Measurements from ENCODE around the gene ATP6V1A. TPM values are rescaled to one million over a fixed set of nuclear protein-coding genes. Genes with fewer than 3 reads are reported as not detected.

Gene ATP6V1A
- 10 to 100 TPM; 23.0 to 38.8 (median 26.1) TPM for total RNA-seq

GRCh38 chr3:113746548-113747282 is at the start of gene ATP6V1A:
Gene ATP6V1A, plus strand, starts transcription at chr3:113747035. Its CDS starts 31,719 bp downstream, at chr3:113778754.
- H3K4me3 ChIP-seq = peak within 1 kb of the TSS; percentile 79 to 83
- ATAC-seq = peak; percentile 87
- no peaks in the 10 kb centered on the region for H3K27me3 ChIP-seq
- WGBS, 2 donors (ENCODE audit: low coverage in 1 of 2) = 0 to 1% methylated on average over 4 to 17 of the region's 34 CpGs
- TF ChIP-seq, protein P1, sequence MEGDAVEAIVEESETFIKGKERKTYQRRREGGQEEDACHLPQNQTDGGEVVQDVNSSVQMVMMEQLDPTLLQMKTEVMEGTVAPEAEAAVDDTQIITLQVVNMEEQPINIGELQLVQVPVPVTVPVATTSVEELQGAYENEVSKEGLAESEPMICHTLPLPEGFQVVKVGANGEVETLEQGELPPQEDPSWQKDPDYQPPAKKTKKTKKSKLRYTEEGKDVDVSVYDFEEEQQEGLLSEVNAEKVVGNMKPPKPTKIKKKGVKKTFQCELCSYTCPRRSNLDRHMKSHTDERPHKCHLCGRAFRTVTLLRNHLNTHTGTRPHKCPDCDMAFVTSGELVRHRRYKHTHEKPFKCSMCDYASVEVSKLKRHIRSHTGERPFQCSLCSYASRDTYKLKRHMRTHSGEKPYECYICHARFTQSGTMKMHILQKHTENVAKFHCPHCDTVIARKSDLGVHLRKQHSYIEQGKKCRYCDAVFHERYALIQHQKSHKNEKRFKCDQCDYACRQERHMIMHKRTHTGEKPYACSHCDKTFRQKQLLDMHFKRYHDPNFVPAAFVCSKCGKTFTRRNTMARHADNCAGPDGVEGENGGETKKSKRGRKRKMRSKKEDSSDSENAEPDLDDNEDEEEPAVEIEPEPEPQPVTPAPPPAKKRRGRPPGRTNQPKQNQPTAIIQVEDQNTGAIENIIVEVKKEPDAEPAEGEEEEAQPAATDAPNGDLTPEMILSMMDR (IDR thresholded peaks at IDR 0.05) = no peak
- peak; percentile 16 for TF ChIP-seq POLR2AphosphoS5 (IDR thresholded peaks at IDR 0.05)
- no peak for TF ChIP-seq EP300 (IDR thresholded peaks at IDR 0.05)
- H3K36me3 ChIP-seq = no peaks in the 10 kb centered on the region
- no peaks in the 10 kb centered on the region for H3K9me3 ChIP-seq
- H3K27ac ChIP-seq = peak within 1 kb of the TSS; percentile 90 to 97 (median 96)
- H3K4me1 ChIP-seq = peaks cover 12 to 63% (median 18%) of the 10 kb centered on the region in 3 donors

GRCh38 chr3:113697500-113698090 is 49.2 kb upstream of the ATP6V1A start:
- WGBS, 2 donors (ENCODE audit: low coverage in 1 of 2) = 3 to 15% methylated on average over 9 to 10 of the region's 10 CpGs
- peaks cover 8 to 52% (median 8%) of the 10 kb centered on the region in 3 donors for H3K4me1 ChIP-seq
- peak overlapping the region; percentile 98 to 100 (median 100) for H3K27ac ChIP-seq
- no peaks in the 10 kb centered on the region for H3K9me3 ChIP-seq
- no peaks in the 10 kb centered on the region for H3K36me3 ChIP-seq
- no peak for ATAC-seq
- no peaks in the 10 kb centered on the region for H3K27me3 ChIP-seq
- peak overlapping the region; percentile 86 to 98 for H3K4me3 ChIP-seq
- TF ChIP-seq, protein P1 (IDR thresholded peaks at IDR 0.05) = no peak
- TF ChIP-seq POLR2AphosphoS5 (IDR thresholded peaks at IDR 0.05) = no peak
- TF ChIP-seq EP300 (IDR thresholded peaks at IDR 0.05) = no peak
- TF ChIP-seq POLR2A (IDR thresholded peaks at IDR 0.05) = no peak

DNA sequence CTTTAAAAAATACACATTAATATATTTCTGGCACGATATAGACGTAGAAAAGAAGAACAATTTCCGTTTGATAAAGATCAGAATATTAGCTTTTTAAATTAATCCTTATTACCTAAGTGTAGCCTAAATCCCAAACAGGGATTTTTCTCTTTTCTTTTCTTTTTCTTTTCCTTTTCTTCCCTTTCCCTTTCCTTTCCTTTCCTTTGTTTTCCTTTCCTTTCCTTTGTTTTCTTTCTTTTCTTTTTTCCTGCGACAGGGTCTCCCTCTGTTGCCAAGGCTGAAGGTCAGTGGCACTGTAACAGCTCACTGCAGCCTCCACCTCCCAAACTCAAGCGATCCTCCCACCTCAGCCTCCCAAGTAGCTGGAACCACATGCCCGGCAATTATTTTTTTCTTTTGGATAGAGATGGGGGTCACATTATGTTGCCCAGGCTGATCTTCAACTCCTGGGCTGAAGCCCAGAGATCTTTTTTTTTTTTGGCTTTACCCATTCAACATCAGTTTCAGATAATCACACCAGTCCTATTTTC is 48.6 kb upstream of the ATP6V1A start:
- ATAC-seq = no peak
- peak overlapping the region in 1 of 2 donors; percentile 44 for H3K4me3 ChIP-seq
- TF ChIP-seq, protein P1 (IDR thresholded peaks at IDR 0.05) = no peak
- TF ChIP-seq POLR2AphosphoS5 (IDR thresholded peaks at IDR 0.05) (no peak), EP300 (IDR thresholded peaks at IDR 0.05) (no peak), POLR2A (IDR thresholded peaks at IDR 0.05) (no peak)

GRCh38 chr3:113698956-113699355 is 47.9 kb upstream of the ATP6V1A start:
- peak overlapping the region; percentile 12 to 100 (median 88) for H3K27ac ChIP-seq
- no peaks in the 10 kb centered on the region for H3K9me3 ChIP-seq
- H3K27me3 ChIP-seq = no peaks in the 10 kb centered on the region
- peak overlapping the region; percentile 36 to 44 for H3K4me3 ChIP-seq
- H3K36me3 ChIP-seq = no peaks in the 10 kb centered on the region
- peaks cover 8 to 39% (median 8%) of the 10 kb centered on the region in 3 donors for H3K4me1 ChIP-seq
- ATAC-seq = no peak
- 0 to 24% methylated on average over 1 to 5 of the region's 24 CpGs for WGBS, 2 donors (ENCODE audit: low coverage in 1 of 2)
- TF ChIP-seq, protein P1 (IDR thresholded peaks at IDR 0.05) = no peak
- TF ChIP-seq POLR2AphosphoS5 (IDR thresholded peaks at IDR 0.05) (no peak), EP300 (IDR thresholded peaks at IDR 0.05) (no peak), POLR2A (IDR thresholded peaks at IDR 0.05) (no peak)

More for the DNA sequence above, 48.6 kb upstream of the ATP6V1A start:
- H3K9me3 ChIP-seq = no peaks in the 10 kb centered on the region
- no peaks in the 10 kb centered on the region for H3K27me3 ChIP-seq
- H3K4me1 ChIP-seq = peaks cover 8 to 45% (median 8%) of the 10 kb centered on the region in 3 donors
- WGBS, 2 donors (ENCODE audit: low coverage in 1 of 2) = 58 to 78% methylated on average over 6 of the region's 6 CpGs
- H3K36me3 ChIP-seq = no peaks in the 10 kb centered on the region
- H3K27ac ChIP-seq = peak overlapping the region; percentile 98 to 100 (median 100)

Data from gastroesophageal sphincter (tissue), 4 donors.